ENCODE data around the gene SMIM35. TPM values are rescaled to one million over a fixed set of nuclear protein-coding genes. Genes with fewer than 3 reads are reported as not detected.
"Not testable (repeated sequence)": the region's sequence is repeated elsewhere in the genome, so short reads cannot be mapped to it uniquely, and the experiment has no call there.

The SMIM35 gene
- total RNA-seq, 1 experiment from 2014 or later: not detected

- Histone ChIP-seq H3K4me2 (ENCODE audit: low read length) (no peak overlapping the region), H3F3A (ENCODE audit: low read length, unreplicated experiment) (no peaks in the 10 kb centered on the region), H2AFZ (ENCODE audit: low read length) (no peak overlapping the region), H3K27ac (ENCODE audit: low read length) (no peak overlapping the region), H3K4me3 (ENCODE audit: low read length) (no peak overlapping the region), H3K9me2 (replicated peaks; ENCODE audit: low read length) (no peaks in the 10 kb centered on the region), H3K9me3 (ENCODE audit: low read length) (no peaks in the 10 kb centered on the region), H3K4me1 (ENCODE audit: insufficient read depth, low read length) (no peaks in the 10 kb centered on the region), H3K9ac (ENCODE audit: low read length) (no peak overlapping the region), H3K36me3 (ENCODE audit: low read depth, low read length) (no peaks in the 10 kb centered on the region), H4K20me1 (ENCODE audit: low read length) (no peaks in the 10 kb centered on the region), H3K79me2 (ENCODE audit: low read length) (no peaks in the 10 kb centered on the region), H3K27me3 (ENCODE audit: low read length) (peaks cover 94% of the 10 kb centered on the region)
- ATAC-seq (no peak), DNase-seq (no peak)
- POLR2A ChIA-PET (ENCODE audit: unreplicated experiment): no interaction called here
- TF ChIP-seq, protein P1, sequence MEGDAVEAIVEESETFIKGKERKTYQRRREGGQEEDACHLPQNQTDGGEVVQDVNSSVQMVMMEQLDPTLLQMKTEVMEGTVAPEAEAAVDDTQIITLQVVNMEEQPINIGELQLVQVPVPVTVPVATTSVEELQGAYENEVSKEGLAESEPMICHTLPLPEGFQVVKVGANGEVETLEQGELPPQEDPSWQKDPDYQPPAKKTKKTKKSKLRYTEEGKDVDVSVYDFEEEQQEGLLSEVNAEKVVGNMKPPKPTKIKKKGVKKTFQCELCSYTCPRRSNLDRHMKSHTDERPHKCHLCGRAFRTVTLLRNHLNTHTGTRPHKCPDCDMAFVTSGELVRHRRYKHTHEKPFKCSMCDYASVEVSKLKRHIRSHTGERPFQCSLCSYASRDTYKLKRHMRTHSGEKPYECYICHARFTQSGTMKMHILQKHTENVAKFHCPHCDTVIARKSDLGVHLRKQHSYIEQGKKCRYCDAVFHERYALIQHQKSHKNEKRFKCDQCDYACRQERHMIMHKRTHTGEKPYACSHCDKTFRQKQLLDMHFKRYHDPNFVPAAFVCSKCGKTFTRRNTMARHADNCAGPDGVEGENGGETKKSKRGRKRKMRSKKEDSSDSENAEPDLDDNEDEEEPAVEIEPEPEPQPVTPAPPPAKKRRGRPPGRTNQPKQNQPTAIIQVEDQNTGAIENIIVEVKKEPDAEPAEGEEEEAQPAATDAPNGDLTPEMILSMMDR (conservative IDR thresholded peaks at IDR 0.05; ENCODE audit: low read depth, low read length): no peak
- TF ChIP-seq EZH2phosphoT487 (IDR thresholded peaks at IDR 0.05; ENCODE audit: borderline replicate concordance, low read length): no peak
- TF ChIP-seq EZH2 (IDR thresholded peaks at IDR 0.05; ENCODE audit: low read length, unreplicated experiment): no peak
- intact Hi-C loops (cut with micrococcal nuclease): no loop called here
- CTCF ChIA-PET: no interaction called here
- no TSS peak for BruUV-seq (replicated peaks)
These were observed 76.7 kb downstream of the SMIM35 start for GRCh38 chr11:118009864-118010737.

DNA sequence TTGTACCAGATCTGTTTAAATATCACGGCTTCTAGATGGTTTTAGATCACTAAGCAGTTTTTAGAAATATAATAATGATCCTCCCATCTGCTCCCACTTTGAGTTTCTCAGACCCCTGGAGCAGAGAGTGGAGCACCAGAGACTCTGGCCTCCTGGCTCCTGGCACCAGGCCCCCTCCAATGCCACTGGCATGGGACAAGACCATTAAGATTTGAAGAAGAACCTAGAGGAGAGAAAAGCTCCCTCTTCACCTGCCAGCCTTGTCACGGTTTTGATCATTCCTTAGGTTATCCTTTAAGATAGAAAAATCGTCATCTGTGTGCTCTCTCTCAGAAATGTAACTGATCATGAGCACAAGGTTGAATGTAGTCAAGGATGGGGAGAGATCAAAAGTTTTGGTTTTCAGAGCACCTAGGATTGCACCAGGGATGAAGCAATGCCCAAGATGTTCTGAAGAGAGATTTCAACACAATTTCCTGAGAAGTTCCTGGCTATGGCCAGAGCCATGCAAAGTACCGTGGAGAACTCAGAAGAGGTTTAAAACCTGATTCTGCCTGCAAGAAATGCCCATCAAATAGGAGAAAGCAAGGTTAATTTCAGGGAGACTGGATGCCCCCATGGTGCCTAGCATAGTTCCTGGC, 78.4 kb downstream of the SMIM35 start:
- Histone ChIP-seq H3K36me3 (ENCODE audit: low read depth, low read length) (no peaks in the 10 kb centered on the region), H3K79me2 (ENCODE audit: low read length) (no peaks in the 10 kb centered on the region), H3K27ac (ENCODE audit: low read length) (no peak overlapping the region), H3F3A (ENCODE audit: low read length, unreplicated experiment) (no peaks in the 10 kb centered on the region), H3K27me3 (ENCODE audit: low read length) (peaks cover 94% of the 10 kb centered on the region), H3K9me3 (ENCODE audit: low read length) (no peaks in the 10 kb centered on the region), H3K9me2 (replicated peaks; ENCODE audit: low read length) (no peaks in the 10 kb centered on the region), H3K4me2 (ENCODE audit: low read length) (no peak overlapping the region), H3K9ac (ENCODE audit: low read length) (no peak overlapping the region), H3K4me1 (ENCODE audit: insufficient read depth, low read length) (no peaks in the 10 kb centered on the region), H3K4me3 (ENCODE audit: low read length) (no peak overlapping the region), H4K20me1 (ENCODE audit: low read length) (no peaks in the 10 kb centered on the region), H2AFZ (ENCODE audit: low read length) (no peak overlapping the region)
- ChIA-PET POLR2A (ENCODE audit: unreplicated experiment) (no interaction called here), CTCF (no interaction called here)
- ATAC-seq: no peak
- TF ChIP-seq EZH2 (IDR thresholded peaks at IDR 0.05; ENCODE audit: low read length, unreplicated experiment) (no peak), EZH2phosphoT487 (IDR thresholded peaks at IDR 0.05; ENCODE audit: borderline replicate concordance, low read length) (no peak)
- TF ChIP-seq, protein P1 (conservative IDR thresholded peaks at IDR 0.05; ENCODE audit: low read depth, low read length): no peak
- no TSS peak for BruUV-seq (replicated peaks)
- intact Hi-C loops (cut with micrococcal nuclease): no loop called here
- no peak for DNase-seq

DNA sequence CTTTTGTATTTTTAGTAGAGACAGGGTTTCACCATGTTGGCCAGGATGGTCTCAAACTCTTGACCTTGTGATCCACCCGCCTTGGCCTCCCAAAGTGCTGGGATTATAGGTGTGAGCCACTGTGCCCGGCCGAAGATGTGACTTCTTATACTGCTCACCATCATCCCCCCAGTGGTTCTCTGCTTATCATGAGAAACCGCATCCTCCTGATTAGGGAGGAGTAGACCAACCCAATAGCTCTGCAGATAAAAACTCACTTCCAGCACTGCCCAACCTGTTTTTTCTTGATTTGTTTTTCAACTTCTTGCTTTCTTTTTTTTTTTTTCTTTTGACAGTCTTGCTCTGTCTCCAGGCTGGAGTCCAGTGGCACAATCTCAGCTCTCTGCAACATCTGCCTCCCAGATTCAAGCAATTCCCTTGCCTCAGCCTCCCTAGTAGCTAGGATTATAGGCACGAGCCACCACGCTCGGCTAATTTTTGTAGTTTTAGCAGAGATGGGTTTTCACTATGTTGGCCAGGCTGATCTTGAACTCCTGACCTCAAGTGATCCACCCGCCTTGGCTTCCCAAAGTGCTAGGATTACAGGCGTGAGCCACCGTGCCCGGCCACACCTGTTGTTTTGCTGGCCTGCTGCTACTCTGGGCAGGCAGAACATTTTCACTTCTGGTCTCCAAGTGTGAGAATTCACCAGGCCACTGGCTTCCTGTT, 79.0 kb downstream of the SMIM35 start:
- H3K36me3 ChIP-seq (ENCODE audit: low read depth, low read length); H3K27ac ChIP-seq (ENCODE audit: low read length); H2AFZ ChIP-seq (ENCODE audit: low read length); H3F3A ChIP-seq (ENCODE audit: low read length, unreplicated experiment); H3K79me2 ChIP-seq (ENCODE audit: low read length); DNase-seq; H3K9me2 ChIP-seq (replicated peaks; ENCODE audit: low read length); BruUV-seq (replicated peaks); H4K20me1 ChIP-seq (ENCODE audit: low read length); H3K4me1 ChIP-seq (ENCODE audit: insufficient read depth, low read length); POLR2A ChIA-PET (ENCODE audit: unreplicated experiment); CTCF ChIA-PET; intact Hi-C loops (cut with micrococcal nuclease); H3K9me3 ChIP-seq (ENCODE audit: low read length); H3K9ac ChIP-seq (ENCODE audit: low read length); H3K4me2 ChIP-seq (ENCODE audit: low read length); H3K4me3 ChIP-seq (ENCODE audit: low read length); ATAC-seq: not testable (repeated sequence)
- peaks cover 94% of the 10 kb centered on the region for H3K27me3 ChIP-seq (ENCODE audit: low read length)

All from PC-3 (cell line).